ENCODE results near the gene MAPK1. TPM values are rescaled to one million over a fixed set of nuclear protein-coding genes. Genes with fewer than 3 reads are reported as not detected.
"Not testable (repeated sequence)": the region's sequence is repeated elsewhere in the genome, so short reads cannot be mapped to it uniquely, and the experiment has no call there.

The MAPK1 gene
- total RNA-seq, 1 donor from 2014 or later, result 42.9 TPM

GRCh38 chr22:21791635-21792625, 75.5 kb downstream of the MAPK1 start:
- DNase-seq (ENCODE audit: low read depth in 2 of 2), result no peak

- DNase-seq (ENCODE audit: low read depth in 2 of 2), result not testable (repeated sequence)
These were observed 76.4 kb downstream of the MAPK1 start for GRCh38 chr22:21790849-21791610.

- DNase-seq (ENCODE audit: low read depth in 2 of 2), result no peak
These were observed 77.1 kb downstream of the MAPK1 start for GRCh38 chr22:21790359-21790758.

GRCh38 chr22:21787565-21787964, 79.9 kb downstream of the MAPK1 start:
- DNase-seq (ENCODE audit: low read depth in 2 of 2), result not testable (repeated sequence)

GRCh38 chr22:21780259-21780658, 87.2 kb downstream of the MAPK1 start:
- no peak for DNase-seq (ENCODE audit: low read depth in 2 of 2)

GRCh38 chr22:21779444-21779843, 88.0 kb downstream of the MAPK1 start:
- DNase-seq (ENCODE audit: low read depth in 2 of 2), result no peak

GRCh38 chr22:21778705-21779363, 88.6 kb downstream of the MAPK1 start:
- peak in 1 of 2 donors; percentile 16 for DNase-seq (ENCODE audit: low read depth in 2 of 2)

- no peak for DNase-seq (ENCODE audit: low read depth in 2 of 2)
These were observed 95.8 kb downstream of the MAPK1 start for GRCh38 chr22:21771631-21771976.

GRCh38 chr22:21768435-21768834, 99.0 kb downstream of the MAPK1 start:
- no peak for DNase-seq (ENCODE audit: low read depth in 2 of 2)

GRCh38 chr22:21766691-21767462, 100.6 kb downstream of the MAPK1 start:
- no peak for DNase-seq (ENCODE audit: low read depth in 2 of 2)

- no peak for DNase-seq (ENCODE audit: low read depth in 2 of 2)
These were observed 101.4 kb downstream of the MAPK1 start for GRCh38 chr22:21765909-21766529.

GRCh38 chr22:21764038-21764804, 103.2 kb downstream of the MAPK1 start:
- DNase-seq (ENCODE audit: low read depth in 2 of 2), result no peak

- no peak for DNase-seq (ENCODE audit: low read depth in 2 of 2)
These were observed 104.5 kb downstream of the MAPK1 start for GRCh38 chr22:21762712-21763581.

GRCh38 chr22:21761994-21762680, 105.3 kb downstream of the MAPK1 start:
- no peak for DNase-seq (ENCODE audit: low read depth in 2 of 2)

- no peak for DNase-seq (ENCODE audit: low read depth in 2 of 2)
These were observed 106.4 kb downstream of the MAPK1 start for GRCh38 chr22:21761086-21761485.

- no peak for DNase-seq (ENCODE audit: low read depth in 2 of 2)
These were observed 106.8 kb downstream of the MAPK1 start for GRCh38 chr22:21760640-21761039.

- no peak for DNase-seq (ENCODE audit: low read depth in 2 of 2)
These were observed 107.6 kb downstream of the MAPK1 start for GRCh38 chr22:21759646-21760376.

GRCh38 chr22:21759093-21759492, 108.4 kb downstream of the MAPK1 start:
- no peak for DNase-seq (ENCODE audit: low read depth in 2 of 2)

Data from dermis microvascular lymphatic vessel endothelial cell (primary cell).